CD4-positive, alpha-beta T cell treated with Interleukin-6 for 4 hours (primary cell): ENCODE measurements around the gene RSL1D1.
"Not testable (repeated sequence)": the region's sequence is repeated elsewhere in the genome, so short reads cannot be mapped to it uniquely, and the experiment has no call there.

ENCODE experiments used
- DNase-seq: peaks from one replicate; pipeline ENCODE4 v3.0.0-alpha.2; 2020; ENCODE audit warnings: mixed read lengths

Gene RSL1D1

DNA sequence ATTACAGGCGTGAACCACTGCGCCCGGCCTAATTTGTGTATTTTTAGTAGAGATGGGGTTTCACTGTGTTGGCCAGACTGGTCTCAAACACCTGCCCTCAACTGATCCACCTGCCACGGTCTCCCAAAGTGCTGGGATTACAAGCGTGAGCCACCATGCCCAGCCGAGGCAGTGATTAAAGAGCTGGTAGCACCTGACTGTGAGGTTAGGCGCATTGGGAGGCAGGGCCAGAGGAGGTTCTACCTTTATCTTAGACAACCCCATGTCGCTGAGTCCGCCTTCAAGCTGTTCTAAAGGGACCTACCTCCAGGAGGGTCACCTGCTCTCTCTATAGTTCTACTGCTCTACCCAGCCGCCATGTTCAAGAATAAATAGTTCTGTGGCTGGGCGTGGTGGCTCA is 8.1 kb downstream of the RSL1D1 start:
- DNase-seq, result no peak

DNA sequence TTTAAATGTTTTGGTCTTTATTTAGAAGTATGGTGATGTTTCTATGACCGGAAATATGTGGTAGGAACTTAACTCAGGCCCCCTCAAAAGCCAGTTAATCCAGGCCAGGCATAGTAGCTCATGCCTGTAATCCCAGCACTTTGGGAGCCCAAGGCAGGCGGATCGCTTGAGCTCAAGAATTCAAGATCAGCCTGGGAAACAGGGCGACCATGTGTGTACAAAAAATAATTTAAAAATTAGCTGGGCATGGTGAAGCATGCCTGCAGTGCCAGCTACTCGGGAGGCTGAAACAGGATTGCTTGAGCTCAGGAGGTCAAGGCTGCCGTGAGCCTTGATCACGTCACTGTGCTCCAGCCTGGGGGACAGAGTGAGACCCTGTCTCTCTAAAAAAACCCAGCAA is 10.3 kb downstream of the RSL1D1 start:
- no peak for DNase-seq

DNA sequence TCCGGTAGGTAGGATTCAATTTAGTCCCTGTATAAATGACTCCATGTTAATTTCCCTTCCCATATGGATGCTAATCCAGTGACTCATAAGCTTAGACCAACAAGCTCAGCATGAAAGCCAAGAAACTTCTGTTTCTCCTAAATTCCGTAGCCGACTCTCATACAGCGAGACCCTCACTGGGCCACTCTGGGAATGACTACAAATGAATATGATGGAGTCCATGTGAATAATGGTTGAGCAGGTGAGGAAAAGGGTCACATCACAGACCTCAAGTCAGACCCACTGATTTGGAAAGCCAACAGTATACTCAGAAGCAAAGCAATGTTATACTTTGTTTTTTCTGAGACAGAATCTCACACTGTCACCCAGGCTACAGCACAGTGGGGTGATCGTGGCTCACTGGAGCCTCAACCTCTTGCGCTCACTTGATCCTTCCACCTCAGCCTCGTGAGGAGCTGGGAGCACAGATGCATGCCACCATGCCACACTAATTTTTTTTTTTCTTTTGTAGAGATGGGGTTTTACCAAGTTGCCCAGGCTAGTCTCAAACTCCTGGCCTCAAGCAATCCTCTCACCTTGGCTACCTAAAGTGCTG is 14.6 kb downstream of the RSL1D1 start:
- DNase-seq, result no peak

DNA sequence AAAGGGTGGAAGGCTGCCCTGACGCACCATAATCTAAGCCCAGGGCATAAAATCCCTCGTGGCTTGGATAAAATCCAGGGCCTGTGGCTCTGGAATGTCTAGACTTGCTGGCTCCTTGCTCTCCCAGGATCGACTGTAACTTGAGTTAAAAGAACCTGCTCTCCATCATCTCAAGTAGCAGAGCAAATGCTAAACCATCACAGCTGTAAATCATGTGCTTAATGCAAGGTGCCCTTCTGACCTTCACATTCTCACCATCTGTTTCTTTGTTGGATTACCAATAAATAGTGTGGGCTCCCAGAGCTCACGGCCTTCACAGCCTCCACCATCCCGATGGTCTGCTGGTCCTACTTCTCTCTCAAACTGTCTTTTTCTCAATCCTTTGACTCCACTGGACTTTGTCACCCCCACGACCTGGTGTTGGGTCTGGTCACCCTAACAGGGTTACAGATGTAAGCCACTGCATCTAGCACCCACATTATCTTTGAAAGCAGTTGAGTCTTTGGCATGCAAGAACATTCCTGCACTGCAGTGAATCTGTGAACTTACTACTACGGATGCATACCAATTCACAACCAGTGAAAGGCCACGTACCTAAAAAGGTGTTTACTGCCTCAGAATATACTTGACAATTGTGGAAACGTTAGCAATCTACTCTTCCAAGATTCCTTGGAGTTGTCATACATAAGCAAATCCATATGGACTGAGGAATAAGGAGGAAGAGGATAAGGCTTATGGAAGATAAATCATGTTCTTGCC is 15.3 kb downstream of the RSL1D1 start:
- no peak for DNase-seq

DNA sequence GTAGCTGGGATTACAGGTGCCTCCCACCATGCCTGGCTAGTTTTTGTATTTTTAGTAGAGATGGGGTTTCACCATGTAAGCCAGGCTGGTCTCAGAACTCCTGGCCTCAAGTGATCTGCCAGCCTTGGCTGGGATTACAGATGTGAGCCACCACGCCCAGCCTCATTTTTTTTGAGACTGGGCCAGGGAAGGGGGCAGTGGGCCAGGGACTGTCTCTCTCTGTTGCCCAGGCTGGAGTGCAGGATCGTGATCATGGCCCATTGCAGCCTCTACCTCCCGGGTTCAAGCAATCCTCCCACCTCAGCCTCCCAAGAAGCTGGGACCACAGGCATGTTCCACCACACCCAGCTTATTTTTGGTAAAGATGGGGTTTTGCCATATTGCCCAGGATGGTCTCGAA is 16.0 kb downstream of the RSL1D1 start:
- no peak for DNase-seq

DNA sequence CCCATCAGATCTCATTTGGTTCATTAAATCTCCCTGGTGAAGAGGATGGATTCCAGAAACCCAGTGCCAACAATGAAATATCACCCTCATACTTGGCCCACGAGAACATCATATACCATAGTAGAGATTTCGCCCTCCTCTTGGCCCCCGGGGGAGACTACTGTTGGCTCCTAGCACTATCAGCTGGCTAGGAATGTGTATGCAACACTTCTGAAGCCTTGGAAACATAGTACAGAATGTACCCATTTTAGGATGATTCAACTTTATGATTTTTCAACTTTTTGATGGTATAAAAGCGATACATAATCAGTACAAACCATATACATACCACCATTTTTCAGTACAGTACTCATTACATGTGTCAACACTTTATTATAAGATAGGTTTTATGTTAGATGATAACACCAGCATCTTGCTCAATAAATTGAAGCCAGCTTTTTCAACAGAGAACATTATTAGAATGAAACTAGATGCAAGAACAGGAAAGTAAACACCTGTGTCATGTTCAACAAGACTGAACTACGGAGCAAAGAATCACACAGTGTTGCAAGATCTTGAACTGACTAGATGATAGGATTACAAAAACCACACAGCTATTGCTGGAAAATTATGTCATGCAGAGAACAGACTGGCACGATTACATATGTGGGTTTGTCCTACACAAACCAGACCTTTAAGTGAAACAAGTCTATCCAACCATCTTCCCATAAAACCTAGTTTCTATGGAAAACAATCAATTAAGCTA is 17.2 kb downstream of the RSL1D1 start:
- DNase-seq, result no peak

DNA sequence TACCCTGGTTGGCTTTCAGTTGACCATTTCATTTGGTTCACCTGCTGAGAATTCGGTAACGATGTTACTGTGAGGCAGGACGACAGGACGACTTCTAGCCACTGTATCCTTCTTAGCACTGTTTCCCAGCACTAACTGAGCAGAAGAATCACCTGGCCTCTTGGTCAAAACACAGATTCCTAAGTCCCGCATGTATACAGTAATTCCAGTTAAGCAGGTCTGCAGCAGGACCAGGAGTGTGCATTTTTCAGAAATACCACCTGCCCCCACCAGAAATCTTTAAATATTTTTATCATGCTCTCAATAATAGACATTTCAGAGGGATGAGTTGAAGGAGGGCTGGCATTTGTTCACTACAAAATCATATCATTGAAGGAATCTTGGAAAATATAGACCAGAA is 22.6 kb downstream of the RSL1D1 start:
- no peak for DNase-seq

DNA sequence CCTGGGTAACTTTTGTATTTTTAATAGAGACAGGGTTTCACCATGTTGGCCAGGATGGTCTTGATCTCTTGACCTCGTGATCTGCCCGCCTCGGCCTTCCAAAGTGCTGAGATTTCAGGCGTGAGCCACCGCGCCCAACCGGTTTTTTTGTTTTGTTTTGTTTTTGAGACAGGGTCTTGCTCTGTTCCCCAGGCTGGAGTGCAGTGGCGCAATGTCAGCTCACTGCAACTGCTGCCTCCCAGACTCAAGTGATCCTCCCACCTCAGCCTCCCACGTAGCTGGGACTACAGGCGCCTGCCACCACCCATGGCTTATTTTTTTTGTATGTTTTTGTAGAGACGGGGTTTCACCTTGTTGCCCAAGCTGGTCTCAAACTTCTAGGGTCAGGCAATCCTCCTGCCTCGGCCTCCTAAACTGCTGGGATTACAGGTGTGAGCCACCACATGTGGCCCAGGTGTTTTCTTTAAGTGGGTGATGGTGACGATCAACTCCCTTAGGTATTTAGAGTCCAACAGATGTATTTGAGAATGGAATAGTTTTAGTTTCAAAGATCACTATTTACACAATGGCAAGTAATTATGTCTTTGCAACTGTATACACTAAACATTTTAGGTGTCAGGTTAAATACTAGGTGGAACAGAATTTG is 25.7 kb downstream of the RSL1D1 start:
- DNase-seq, result not testable (repeated sequence)

DNA sequence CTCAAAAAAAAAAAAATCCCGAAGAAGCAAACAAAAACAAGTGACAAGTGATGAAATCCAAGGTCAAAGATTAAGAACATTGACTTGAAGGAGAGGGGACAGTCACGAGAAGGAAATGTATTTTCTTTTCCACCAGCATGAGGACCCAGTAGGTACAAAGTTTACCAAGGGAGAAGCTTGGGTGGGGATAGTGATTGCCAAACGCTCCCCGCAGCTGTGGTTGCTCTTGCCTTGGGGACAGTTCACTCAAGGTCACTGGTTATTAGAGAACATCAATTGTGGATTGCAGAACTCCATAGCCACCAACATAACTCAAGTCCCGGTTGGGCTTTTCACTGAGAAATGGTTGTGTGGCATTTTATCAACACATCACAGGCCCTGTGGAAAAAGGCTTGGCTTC is 27.0 kb downstream of the RSL1D1 start:
- DNase-seq, result no peak

DNA sequence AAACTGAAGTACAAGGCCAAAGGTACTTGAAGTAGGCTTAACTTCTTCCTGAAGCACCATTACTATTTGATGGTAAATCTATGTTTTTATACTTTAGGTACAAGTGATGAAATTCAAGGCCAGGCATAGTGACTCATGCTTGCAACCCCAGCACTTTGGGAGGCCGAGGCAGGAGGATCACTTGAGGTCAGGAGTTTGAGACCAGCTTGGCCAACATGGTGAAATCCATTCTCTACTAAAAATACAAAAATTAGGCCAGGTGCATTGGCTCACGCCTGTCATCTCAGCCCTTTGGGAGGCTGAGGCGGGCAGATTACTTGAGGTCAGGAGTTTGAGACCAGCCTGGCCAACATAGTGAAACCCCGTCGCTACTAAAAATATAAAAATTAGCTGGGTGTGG is 27.7 kb downstream of the RSL1D1 start:
- not testable (repeated sequence) for DNase-seq

DNA sequence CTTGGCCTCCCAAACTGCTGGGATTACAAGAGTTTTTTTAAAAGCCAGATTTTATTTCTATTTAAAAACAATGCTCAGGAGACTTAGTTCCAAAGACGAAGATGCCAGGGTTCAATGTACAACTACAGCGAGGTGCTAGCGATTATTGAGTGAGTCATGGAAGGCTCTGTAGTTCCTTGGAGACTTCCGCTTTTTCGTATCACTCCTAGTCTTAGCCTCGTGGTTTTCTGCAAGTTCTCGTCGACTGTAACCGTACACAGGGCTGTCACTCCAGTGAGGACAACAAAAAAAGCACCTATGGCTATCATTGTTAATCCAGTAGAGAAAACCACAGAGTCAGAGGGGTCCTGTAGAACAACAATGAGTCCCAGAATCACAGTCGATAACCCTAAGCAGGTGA is 31.5 kb downstream of the RSL1D1 start:
- DNase-seq, result no peak

DNA sequence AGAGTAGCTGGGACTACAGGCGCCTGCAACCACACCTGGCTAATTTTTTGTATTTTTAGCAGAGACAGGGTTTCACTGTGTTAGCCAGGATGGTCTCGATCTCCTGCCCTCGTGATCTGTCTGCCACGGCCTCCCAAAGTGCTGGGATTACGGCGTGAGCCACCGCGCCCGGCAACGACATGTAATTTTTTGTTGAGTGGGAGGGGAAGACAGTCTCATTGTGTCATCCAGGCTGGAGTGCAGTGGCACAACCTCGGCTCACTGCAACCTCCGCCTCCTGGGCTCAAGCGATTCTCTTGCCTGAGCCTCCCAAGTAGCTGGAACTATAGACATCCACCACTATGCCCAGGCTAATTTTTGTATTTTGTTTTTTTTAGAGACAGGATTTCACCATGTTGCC is 32.4 kb downstream of the RSL1D1 start:
- DNase-seq, result not testable (repeated sequence)

DNA sequence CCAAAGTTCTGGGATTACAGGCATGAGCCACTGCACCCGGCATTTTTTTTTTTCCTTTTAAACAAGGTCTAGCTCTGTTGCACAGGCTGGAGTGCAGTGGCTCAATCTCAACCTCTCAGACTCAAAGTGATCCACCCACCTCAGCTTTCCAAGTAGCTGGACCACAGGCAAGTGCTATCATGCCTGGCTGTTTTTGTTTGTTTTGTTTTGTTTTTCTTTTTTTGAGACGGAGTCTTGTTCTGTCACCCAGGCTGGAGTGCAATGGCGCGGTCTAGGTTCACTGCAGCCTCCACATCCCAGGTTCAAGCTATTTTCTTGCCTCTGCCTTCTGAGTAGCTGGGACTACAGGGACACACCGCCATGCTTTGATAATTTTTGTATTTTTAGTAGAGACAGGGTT is 35.2 kb downstream of the RSL1D1 start:
- DNase-seq, result no peak

DNA sequence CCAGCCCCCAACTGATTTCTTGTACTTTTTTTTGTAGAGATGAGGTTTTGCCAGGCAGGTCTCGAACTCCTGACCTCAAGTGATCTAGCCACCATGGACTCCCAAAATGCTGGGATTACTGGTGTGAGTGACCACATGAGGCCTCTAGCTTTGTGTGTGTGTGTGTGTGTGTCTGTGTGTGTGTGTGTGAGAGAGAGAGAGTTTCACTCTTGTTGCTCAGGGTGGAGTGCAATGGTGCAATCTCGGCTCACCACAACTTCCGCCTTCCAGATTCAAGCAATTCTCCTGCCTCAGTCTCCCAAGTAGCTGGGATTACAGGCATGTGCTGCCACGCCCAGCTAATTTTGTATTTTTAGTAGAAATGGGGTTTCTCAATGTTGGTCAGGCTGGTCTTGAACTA is 36.5 kb downstream of the RSL1D1 start:
- DNase-seq, result not testable (repeated sequence)

DNA sequence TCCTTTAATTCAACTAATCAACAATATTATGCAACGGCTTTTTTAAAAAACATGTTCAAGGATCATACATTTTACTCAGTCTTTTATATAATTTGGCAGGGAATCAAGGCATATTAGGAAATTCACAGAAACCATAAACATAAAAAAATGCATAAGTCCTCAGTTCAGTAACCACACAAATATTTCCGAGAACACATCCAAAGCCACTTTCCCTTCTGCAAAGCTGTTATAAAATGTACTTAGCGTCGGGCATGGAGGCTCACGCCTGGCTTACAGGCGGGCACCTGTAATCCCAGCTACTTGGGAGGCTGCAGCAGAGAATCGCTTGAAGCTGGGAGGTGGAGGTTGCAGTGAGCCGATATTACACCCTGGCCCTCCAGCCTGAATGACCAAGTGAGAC is 44.6 kb downstream of the RSL1D1 start:
- DNase-seq, result no peak

DNA sequence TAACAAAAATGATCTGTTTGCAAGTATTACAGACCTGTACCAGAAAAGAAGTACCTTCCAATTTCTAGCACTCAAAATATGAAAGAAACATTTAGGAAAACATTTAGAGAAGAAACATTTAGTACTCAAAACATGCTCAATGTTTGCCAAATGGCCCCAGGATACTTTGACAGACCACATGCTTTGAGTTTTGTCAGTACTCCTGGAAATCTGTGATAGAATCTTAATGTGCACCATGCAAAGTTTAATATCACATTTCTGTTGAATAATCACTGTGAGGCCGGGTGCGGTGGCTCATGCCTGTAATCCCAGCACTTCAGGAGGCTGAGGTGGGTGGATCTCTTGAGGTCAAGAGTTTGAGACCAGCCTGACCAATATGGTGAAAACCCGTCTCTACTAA is 45.8 kb downstream of the RSL1D1 start:
- no peak for DNase-seq

DNA sequence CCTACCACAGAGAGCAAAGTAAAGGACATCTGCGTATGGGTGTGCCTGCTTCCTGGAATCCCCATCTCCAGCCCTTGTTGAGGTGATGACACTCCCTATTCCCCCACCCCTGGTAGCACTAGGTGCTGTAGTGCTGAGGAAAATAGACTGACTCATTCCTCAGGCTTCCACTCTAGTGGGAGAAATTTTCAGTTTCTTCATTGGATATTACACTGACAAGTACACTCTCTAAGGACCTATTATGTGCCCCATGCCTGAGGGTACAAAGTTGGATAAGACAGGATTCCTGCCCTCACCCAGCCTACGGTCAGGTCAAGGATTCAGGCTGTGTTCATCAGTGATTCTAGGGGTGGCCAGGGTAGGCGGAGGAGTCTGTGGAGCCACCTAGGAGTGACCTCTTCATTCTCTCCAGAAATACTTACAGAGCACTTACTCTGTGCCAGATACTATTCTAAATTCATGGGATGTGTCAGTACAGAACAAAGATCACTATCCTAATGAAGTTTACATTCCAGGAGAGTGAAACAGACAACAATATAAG is 49.8 kb downstream of the RSL1D1 start:
- DNase-seq, result no peak

DNA sequence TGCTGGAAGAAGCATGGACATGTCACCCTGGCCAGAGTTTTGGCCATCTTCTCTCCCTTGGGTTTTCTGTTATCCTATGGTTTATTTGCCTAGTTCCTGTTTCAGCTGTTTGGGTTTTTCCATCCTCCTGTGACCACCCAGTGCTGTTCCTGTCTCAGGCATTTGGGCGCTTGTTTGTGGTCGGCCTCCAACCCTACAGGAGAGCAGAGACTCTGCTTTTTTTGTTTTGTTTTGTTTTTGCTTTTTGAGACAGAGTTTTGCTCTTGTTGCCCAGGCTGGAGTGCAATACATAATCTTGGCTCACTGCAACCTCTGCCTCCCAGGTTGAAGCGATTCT is 51.0 kb downstream of the RSL1D1 start:
- no peak for DNase-seq

DNA sequence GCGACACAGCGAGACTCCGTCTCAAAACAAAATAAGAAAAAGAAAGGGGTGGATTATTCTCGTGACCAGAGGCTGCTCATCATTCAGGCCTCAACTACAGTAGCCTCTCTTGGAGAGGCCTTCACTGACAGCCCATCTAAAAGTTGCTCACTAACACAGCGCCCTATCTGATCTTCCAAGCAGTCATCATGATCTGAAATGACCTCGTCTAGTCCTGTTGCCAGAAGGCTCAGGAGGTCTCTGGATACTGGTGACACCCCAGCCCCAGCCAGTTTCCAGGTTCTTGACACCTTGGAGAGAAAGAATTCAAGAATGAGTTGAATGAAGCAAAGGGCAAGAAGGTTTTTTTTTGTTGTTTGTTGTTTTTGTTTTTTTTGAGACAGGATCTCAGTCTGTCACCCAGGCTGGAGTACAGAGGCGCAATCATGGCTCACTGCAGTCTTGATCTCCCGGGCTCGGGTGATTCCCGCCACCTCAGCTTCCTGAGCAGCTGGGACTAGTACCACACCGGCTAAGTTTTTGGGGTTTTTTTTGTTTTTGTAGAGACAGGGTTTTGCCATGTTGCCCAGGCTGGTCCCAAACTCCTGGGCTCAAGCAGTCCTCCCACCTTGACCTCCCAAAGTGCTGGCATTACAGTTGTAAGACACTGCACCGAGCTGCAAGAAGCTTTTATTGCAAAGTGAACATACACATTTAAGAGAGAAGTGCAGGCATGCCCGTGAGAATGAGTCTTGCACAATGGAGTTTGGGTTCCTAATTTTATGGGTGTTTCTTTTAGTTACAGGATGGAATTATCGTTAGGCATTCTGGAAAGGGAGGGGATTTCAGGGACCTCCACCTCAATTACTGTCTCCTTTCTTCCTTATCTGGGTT is 51.6 kb downstream of the RSL1D1 start:
- peak; percentile 41 for DNase-seq

DNA sequence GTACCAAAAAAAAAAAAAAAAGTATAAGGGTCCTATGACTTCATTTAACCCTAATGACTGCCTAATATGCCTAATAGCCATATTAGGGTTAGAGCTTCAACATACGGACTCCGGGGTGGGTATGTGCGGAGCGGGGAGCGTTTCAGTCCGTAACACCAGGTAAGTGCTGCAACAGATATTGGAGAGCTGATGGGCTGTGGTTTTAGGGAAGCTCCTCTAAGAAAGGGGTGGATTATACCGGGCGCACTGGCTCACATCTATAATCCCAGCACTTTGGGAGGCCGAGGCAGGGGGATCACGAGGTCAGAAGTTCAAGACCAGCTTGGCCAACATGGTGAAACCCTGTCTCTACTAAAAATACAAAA is 52.3 kb downstream of the RSL1D1 start:
- no peak for DNase-seq

DNA sequence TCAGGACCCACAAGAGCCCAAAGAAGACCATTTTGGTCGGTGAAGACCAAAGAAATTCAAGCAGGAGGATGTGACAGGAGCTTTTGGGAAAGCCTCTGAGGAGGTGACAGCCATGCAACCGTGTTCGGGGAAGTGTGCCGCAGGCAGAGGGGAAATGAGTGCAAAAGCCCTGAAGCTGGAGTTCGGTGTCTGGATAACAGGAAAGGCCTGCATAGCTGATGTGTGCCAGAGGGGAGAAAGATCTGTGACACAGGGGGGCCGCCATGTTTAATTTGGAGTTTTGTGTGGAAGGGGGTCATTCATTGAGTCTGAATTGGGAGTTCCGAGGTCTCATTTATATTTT is 53.4 kb downstream of the RSL1D1 start:
- peak; percentile 20 for DNase-seq

DNA sequence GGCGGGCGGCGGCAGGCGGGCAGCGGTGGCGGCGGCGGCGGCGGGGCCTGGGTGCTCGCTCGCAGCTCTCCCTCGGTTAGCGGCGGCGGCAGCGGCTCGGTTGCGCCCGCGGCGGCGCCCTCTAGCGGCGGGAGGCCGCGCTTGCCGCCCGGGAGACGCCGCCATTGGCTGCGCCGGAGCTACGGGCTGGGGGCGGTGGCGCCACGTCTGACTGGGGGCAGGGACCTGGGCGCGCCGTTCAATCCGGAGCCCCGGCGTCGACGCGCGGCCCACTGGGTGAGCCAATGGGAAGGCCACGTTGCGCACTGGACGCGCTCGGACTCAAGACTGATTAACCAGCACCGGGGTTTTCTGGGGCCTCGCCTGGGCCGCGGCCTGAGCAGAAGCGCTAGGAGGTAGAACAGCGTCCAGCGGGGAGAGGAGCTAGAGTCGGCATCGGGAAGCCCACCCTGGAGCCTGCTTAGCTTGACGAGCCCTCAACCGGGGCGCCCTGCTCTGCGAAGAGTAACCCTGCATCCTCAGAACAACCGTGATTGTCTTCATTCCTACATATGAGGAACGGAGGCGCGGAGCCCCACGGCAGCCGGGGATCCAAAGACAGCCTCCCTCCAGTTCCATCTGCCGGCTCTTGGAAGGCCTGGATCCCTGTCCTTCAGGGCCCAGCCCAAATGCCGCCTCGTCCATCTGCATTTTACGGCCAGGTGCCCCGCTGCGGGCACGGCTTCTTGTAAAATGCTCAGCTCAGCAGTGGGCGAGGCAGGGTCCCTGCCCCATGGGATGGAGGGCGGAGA is 54.0 kb downstream of the RSL1D1 start, which contains the start of gene ZC3H7A:
Gene ZC3H7A, minus strand, starts transcription at position 93 of the 791 bp plus-strand sequence. CDS start 14,904 bp downstream, outside the sequence.
- peak; percentile 94 for DNase-seq
